GM18951 (cell line): ENCODE results near the gene OR2Y1.
"Not testable (repeated sequence)": the region's sequence is repeated elsewhere in the genome, so short reads cannot be mapped to it uniquely, and the experiment has no call there.

Experiments
- POLR2A ChIP-seq: IDR thresholded peaks from 4 replicates; pipeline ENCODE4 v1.6.1; 2011; ENCODE audit warnings: mild to moderate bottlenecking; ENCODE audit not compliant: insufficient read length, insufficient read depth; ENCODE audit errors: extremely low read depth
- in situ Hi-C: fragments of 300-500 bp; cut with MboI; formaldehyde crosslinking; loops from one replicate; pipeline ENCODE4 v1.12.0; 2022; ENCODE audit warnings: low sequenced_read_pairs, mixed read lengths, inconsistent platforms; ENCODE audit not compliant: unreplicated experiment

Gene OR2Y1

DNA sequence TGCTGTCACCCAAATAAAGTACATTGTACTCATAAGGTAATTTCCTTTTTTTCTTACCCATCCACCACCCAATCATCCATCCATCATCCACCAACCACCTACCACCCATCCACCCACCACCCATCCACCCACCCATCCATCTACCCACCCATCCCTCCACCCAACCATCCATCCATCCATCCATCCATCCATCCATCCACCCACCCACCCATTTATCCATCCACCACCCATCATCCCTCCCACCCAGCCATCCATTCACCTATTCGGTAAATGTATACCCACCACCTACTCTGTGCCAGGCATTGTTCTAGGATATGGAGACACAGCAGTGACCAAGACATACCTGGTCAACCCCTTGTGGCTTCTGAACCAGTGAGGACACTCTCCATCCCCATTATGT lies 37.6 kb upstream of the OR2Y1 start:
- in situ Hi-C loops, result no loop called here
- no peak for TF ChIP-seq POLR2A

DNA sequence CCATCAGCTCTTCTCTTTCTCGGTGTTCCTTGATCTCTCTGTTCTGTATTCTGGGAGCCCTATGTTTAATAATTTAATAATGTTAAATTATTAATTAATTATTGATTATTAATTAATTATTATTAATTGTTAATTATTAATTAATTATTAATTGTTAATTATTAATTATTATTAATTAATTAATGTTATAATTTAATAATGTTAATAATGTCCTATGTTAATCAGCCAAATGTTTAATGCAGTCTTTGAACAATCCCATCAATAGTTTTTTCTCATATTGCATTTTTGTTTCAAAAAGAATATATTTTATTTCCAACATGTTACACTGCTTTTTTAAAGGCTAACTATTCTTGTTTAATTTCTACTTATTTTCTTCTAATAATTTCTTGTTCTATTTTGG lies 36.5 kb upstream of the OR2Y1 start:
- in situ Hi-C loops, result no loop called here
- TF ChIP-seq POLR2A, result no peak

DNA sequence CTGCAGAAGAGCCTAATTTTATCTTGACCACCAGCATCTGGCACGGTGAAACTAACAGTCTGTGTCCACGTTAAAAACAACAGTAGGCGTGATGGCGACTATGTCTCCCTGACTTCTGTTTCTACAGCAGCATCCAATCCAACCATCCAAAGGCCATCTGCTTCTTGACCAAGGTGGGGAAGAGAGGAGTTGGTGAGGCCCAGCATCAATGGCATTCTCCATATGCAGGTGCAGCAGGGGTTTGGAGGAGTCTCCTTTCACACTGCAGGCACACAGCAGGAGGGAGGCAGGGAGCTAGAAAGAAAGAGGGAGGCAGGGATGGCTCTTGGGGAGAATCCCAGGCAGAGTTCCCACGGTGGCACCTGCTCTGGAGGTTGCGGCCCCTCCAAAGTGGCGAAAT lies 35.8 kb upstream of the OR2Y1 start:
- in situ Hi-C loops, result no loop called here
- TF ChIP-seq POLR2A, result no peak

DNA sequence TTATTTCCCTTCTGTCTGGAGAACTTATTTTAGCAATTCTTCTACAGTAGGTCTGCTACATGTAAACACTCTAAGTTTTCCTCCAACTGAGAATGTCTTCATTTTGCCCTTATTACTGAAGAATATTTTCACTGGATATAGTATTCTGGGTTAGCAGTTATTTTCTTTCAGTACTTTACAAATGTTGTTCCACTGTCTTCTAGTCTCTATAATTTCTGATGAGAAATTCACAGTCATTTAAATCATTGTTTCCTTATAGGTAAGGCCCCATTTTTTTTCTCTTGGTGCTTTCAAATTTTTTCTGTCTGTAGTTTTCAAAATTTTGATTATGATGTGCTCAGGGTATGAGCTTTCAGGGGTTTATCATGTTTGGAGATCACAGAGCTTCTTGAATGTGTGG lies 32.0 kb upstream of the OR2Y1 start:
- no peak for TF ChIP-seq POLR2A

DNA sequence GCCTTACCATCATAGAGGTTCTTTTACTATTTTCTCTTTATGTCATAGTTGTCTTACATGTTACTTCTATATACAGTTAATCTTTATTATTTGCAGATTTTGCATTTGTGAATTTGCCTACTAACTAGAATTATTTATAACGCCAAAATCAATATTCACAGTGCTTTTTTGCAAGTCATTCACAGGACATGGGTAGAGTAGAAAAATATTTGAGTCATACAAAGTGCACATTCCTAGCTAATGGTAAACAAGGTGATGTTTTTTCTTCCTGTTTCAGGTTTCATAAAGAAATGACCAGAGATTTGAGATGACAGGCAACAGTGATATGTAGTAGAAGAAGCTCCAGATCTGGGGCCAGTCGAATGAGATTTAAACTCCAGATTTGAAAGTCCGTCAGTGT lies 30.0 kb upstream of the OR2Y1 start:
- in situ Hi-C loops, result no loop called here
- TF ChIP-seq POLR2A, result no peak

More for the DNA sequence above, 32.0 kb upstream of the OR2Y1 start:
- in situ Hi-C loops, result no loop called here

DNA sequence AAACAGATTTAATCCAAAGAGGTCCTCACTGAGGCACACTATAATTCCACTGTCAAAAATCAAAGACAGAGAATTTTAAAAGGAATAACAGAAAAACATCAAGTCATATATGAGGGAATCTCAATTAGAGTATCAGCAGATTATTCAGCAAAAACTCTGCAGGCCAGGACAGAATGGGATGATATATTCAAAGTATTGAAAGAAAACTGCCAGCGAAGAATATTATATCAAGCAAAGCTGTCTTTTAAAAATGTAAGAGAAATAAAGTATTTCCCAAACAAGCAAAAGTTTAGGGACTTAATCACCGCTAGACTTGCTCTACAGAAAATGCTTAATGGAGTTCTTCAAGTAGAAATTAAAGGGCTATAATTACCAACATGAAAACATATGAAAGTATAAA lies 15.7 kb upstream of the OR2Y1 start:
- in situ Hi-C loops, result no loop called here

DNA sequence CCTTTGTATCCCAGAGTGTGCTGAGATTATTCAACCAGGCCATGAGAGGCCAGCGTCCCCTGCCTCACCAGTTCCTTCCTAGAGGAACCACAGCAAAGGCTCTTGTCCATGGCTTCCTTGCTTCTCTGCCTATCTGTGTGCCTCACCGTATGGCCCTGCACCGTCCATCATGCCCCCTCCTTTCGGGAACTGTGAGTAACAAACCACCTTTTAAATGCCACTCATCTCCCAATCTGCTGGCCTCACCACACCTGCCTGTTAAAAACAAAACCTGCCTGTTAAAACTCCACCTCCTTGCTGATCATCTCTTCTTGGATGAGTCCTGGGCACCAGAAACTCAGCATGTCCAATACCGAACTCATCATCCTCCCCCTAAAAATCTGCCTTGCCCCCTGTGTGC lies 4.4 kb upstream of the OR2Y1 start:
- TF ChIP-seq POLR2A, result no peak
- in situ Hi-C loops, result no loop called here

More for the DNA sequence above, 15.7 kb upstream of the OR2Y1 start:
- no peak for TF ChIP-seq POLR2A

DNA sequence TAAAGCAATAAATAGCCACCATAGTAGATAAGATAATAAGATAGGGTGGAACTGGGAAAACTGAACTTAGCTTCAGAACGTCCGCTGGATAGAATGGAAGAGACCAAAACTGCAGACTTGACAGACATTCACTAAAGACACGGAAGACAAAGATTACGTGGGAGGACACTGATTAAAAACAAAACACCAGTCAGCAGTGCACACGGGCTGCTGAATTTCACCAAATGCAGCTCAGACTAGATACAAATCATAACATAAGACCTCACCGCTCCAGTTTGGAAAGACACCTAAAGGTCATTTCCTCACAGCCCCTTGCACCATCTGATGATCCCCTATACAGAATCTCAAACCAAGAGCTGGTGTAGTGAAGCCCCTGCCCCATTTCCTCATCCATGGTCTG lies 2.9 kb upstream of the OR2Y1 start:
- no peak for TF ChIP-seq POLR2A
- in situ Hi-C loops, result no loop called here

DNA sequence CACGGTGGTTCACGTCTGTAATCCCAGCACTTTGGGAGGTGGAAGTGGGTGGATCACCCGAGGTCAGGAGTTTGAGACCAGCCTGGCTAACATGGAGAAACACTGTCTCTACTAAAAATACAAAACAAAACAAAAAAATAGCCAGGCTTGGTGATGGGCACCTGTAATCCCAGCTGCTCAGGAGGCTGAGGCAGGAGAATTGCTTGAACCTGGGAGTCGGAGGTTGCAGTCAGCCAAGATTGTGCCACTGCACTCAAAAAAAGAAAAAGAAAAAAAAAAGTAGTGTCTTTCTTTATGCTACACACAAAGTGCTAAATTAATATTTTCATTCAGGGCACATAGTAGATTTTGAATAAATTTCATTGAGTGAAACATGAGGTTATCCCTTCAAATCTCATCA lies 1.1 kb upstream of the OR2Y1 start:
- in situ Hi-C loops, result not testable (repeated sequence)

DNA sequence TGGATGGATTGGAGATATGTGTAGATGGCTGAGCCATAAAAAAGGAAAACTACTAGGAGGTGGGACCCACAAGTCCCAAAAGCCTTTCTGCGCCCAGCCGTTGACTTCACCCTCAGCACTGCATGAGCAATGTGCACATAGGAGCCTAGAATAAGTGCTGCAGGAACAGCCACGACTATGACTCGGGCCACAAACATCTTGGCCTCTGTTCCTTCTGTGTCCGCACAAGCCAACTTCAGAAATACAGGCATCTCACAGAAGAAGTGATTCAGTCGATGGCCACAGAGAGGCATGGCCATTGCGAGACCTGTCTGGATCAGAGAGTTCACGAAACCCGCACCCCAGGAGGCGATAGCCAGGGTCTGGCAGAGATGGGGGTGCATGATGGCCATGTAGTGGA lies 587 bp downstream of the OR2Y1 start:
- in situ Hi-C loops, result no loop called here
- TF ChIP-seq POLR2A, result no peak

DNA sequence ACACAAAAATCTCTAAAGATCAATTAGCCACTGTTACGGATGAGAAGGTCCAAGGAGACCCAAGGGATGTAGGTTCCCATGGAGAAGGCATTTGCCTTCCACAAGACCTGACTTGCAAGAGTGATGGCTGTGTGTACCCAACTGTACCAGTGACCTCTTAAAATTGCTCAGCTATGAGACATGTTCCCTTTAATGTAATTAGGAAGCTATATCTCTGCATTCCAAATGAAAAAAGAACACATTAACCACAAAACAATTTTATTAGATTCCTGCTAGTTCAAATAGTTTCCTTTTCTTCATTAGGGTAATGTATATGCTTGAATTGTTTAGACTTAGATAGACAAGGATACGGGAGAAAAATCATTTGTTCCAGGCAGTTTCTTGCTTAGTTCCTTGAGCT lies 3.3 kb downstream of the OR2Y1 start:
- no peak for TF ChIP-seq POLR2A
- in situ Hi-C loops, result no loop called here

DNA sequence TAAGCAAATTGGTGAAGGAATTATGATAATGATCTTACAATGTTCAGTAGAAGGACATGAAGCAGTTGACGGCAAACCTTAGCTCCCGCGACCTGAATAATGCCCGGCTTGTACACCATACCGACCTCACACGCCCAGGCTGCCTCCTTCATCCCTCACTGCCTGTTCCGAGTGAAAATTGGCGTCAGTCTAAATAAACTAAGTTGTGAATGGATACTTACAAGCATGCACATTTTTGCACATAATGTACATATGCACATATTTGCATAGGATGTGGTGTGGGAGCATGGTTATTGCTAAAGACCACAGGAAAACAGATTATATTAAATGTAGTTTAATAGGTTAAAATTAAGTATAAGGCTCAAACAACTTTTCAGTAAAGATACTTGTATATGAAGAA lies 14.9 kb downstream of the OR2Y1 start:
- no peak for TF ChIP-seq POLR2A
- in situ Hi-C loops, result no loop called here

DNA sequence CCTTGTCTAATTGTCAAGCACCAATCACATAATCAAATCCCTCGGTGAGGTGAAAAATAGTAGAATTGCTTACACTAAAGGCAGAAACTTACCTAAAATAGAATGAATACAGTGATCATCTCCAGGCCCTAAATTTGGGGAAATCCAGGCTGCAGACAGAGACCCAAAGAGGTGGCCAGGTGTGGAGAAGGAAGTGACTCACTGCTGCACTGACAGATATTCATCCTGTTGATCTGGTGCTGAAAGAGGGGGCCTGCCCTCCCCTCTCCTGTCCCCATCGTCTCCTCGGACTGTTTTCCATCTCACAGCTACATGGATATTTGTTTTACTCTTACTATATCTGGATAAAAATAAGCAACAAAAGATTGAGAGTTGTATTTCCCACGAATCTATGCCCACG lies 15.9 kb downstream of the OR2Y1 start:
- in situ Hi-C loops, result no loop called here
- TF ChIP-seq POLR2A, result no peak

DNA sequence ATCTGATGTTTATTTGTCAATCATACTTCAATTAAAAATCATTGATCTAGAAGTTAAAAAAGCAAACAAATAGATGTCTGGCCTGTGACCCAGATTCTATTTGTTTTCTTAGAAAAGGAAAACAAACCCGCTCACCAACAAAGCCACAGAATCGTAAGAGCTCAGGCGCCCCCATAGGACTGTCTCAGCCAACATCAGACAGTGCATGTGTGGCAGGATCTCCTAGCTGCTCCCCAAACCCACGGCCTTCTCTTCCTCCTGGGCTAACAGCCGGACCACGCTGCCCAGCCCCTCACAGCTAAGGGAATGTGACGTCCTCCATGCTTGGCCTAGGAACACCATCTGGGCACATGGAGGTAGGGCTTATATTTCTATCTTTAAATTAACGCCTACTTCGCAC lies 19.4 kb downstream of the OR2Y1 start:
- in situ Hi-C loops, result no loop called here
- TF ChIP-seq POLR2A, result no peak

DNA sequence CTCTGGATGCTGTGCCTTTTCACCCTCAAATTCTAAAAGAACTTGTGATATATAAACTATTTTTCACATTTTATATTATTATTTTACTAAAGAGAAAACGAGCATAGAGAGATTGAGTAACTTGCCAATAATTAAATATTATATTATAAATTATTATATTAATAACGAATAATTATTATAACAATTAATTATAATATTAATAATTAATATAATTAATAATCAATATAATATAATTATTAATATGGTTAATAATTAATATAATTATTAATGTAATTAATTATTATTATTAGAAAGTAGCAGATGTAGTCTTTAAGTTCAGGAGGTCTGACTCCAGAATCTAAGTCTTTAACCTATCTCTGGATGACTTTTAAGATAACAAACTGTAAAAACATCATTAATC lies 20.1 kb downstream of the OR2Y1 start:
- TF ChIP-seq POLR2A, result no peak
- in situ Hi-C loops, result no loop called here
